H1 (cell line): ENCODE measurements around the gene CPNE8. TPM values are rescaled to one million over a fixed set of nuclear protein-coding genes. Genes with fewer than 3 reads are reported as not detected.

Experiments
- CTCF ChIA-PET: fragments of 300-600 bp; sonication (Branson Sonifier 250); formaldehyde crosslinking; loops from one replicate; lab custom pipeline; 2021; ENCODE audit not compliant: partially characterized antibody; lab: Charles Lee
- POLR2A ChIA-PET: fragments of 300-600 bp; sonication (Branson Sonifier 250); formaldehyde crosslinking; loops from one replicate; lab custom pipeline; 2021; ENCODE audit warnings: inconsistent platforms; ENCODE audit not compliant: partially characterized antibody; lab: Charles Lee
- DNase-seq, 2 experiments: peaks; one replicate each; pipeline versions ENCODE4 v3.0.0 to v3.0.0-alpha.2; 2010 to 2022; ENCODE audit warnings: low spot score in 2 of 2, low read depth in 1 of 2, mixed read lengths in 1 of 2
- FAIRE-seq: peaks from 2 replicates; lab custom pipeline; 2011; peaks lifted over from hg19 to GRCh38; lab: Jason Lieb, UNC
- H2AFZ ChIP-seq: 2 replicates; pipeline ENCODE4 v1.8.1; 2012; ENCODE audit warnings: low read length, inconsistent platforms
- H2AK5ac ChIP-seq: 2 replicates; pipeline ENCODE4 v1.6.1; 2013; ENCODE audit warnings: low read depth, low read length
- H2BK120ac ChIP-seq: replicated peaks from 2 replicates; pipeline ENCODE3; 2013; ENCODE audit warnings: low read depth, low read length, inconsistent platforms
- H2BK12ac ChIP-seq: 2 replicates; pipeline ENCODE4 v1.6.1; 2013; ENCODE audit warnings: low read depth, low read length
- H2BK15ac ChIP-seq: 2 replicates; pipeline ENCODE4 v1.6.1; 2013; ENCODE audit warnings: low read length
- H2BK20ac ChIP-seq: 2 replicates; pipeline ENCODE4 v1.6.1; 2013; ENCODE audit warnings: low read length
- H2BK5ac ChIP-seq: 2 replicates; pipeline ENCODE4 v1.6.1; 2013; ENCODE audit warnings: low read depth, low read length
- H3K14ac ChIP-seq: 2 replicates; pipeline ENCODE4 v1.6.1; 2013; ENCODE audit warnings: inconsistent platforms; ENCODE audit not compliant: insufficient read length
- H3K18ac ChIP-seq: 2 replicates; pipeline ENCODE4 v1.6.1; 2013; ENCODE audit warnings: low read length; ENCODE audit errors: extremely low read depth
- H3K23ac ChIP-seq: 2 replicates; pipeline ENCODE4 v1.6.1; 2013; ENCODE audit warnings: inconsistent platforms; ENCODE audit not compliant: insufficient read length
- H3K23me2 ChIP-seq: 2 replicates; pipeline ENCODE4 v1.6.1; 2013; ENCODE audit warnings: low read depth, low read length
- H3K27ac ChIP-seq: 2 replicates; pipeline ENCODE4 v1.6.1; 2011; ENCODE audit warnings: low read depth, low read length, inconsistent platforms
- H3K27me3 ChIP-seq, 4 experiments: replicated peaks in 1 of 4; 1 replicate in 1 of 4; 2 replicates in 3 of 4; pipeline versions ENCODE4 v1.6.1 to v1.8.1; 2011 to 2013; ENCODE audit warnings: low read length in 3 of 4, mild to moderate bottlenecking in 3 of 4, inconsistent platforms in 2 of 4, mixed read lengths in 2 of 4, moderate library complexity in 1 of 4; ENCODE audit not compliant: control insufficient read depth in 3 of 4, insufficient read depth in 3 of 4; ENCODE audit errors: extremely low read depth in 1 of 4
- H3K36me3 ChIP-seq, 4 experiments: 2 replicates each; pipeline versions ENCODE4 v1.6.1 to v1.8.1; 2011 to 2013; ENCODE audit warnings: mild to moderate bottlenecking in 4 of 4, low read length in 3 of 4, moderate library complexity in 2 of 4, control low read depth in 1 of 4, inconsistent platforms in 1 of 4; ENCODE audit not compliant: insufficient read depth in 4 of 4, control insufficient read depth in 2 of 4
- H3K4ac ChIP-seq: replicated peaks from 2 replicates; pipeline ENCODE3; 2013; ENCODE audit warnings: low read length, low read depth, mixed read lengths, inconsistent platforms; ENCODE audit not compliant: insufficient read length
- H3K4me1 ChIP-seq, 4 experiments: replicated peaks in 1 of 4; 1 replicate in 1 of 4; 2 replicates in 3 of 4; pipeline versions ENCODE4 v1.6.1 to v1.8.1; 2011 to 2013; ENCODE audit warnings: low read length in 3 of 4, inconsistent platforms in 2 of 4, mixed read lengths in 1 of 4; ENCODE audit not compliant: insufficient read depth in 4 of 4, control insufficient read depth in 3 of 4
- H3K4me2 ChIP-seq, 2 experiments: 2 replicates each; pipeline versions ENCODE4 v1.6.1 to v1.8.1; 2011 to 2013; ENCODE audit warnings: low read depth in 2 of 2, low read length in 2 of 2, control low read depth in 1 of 2, inconsistent platforms in 1 of 2, mild to moderate bottlenecking in 1 of 2; ENCODE audit not compliant: insufficient read depth in 1 of 2
- H3K4me3 ChIP-seq, 4 experiments: fragments of 200-600, 300-600 bp in 1 of 4; sonication (generic), shearing (Covaris generic), sonication (Bioruptor Twin) in 1 of 4; 2 replicates each; pipeline versions ENCODE4 v1.5.1 to v1.8.1; 2011 to 2016; ENCODE audit warnings: low read length in 4 of 4, low read depth in 3 of 4, control low read depth in 2 of 4, inconsistent platforms in 2 of 4, mild to moderate bottlenecking in 2 of 4, mixed read lengths in 1 of 4, moderate library complexity in 1 of 4; ENCODE audit not compliant: insufficient read depth in 2 of 4; ENCODE audit errors: extremely low read depth in 1 of 4
- H3K56ac ChIP-seq: replicated peaks from 2 replicates; pipeline ENCODE3; 2013; ENCODE audit warnings: low read depth, mild to moderate bottlenecking, mixed read lengths, low read length, inconsistent platforms; ENCODE audit not compliant: insufficient read length
- H3K79me1 ChIP-seq: 2 replicates; pipeline ENCODE4 v1.6.1; 2013; ENCODE audit warnings: low read depth, low read length, control low read depth
- H3K79me2 ChIP-seq, 2 experiments: 2 replicates each; pipeline versions ENCODE4 v1.6.1 to v1.8.1; 2012 to 2013; ENCODE audit warnings: low read length in 2 of 2, mild to moderate bottlenecking in 2 of 2, inconsistent platforms in 1 of 2; ENCODE audit not compliant: insufficient read depth in 2 of 2, control insufficient read depth in 1 of 2
- H3K9ac ChIP-seq, 4 experiments: replicated peaks in 1 of 4; 1 replicate in 1 of 4; 2 replicates in 3 of 4; pipeline versions ENCODE4 v1.6.1 to v1.8.1; 2011 to 2013; ENCODE audit warnings: low read depth in 3 of 4, low read length in 3 of 4, control low read depth in 2 of 4, mild to moderate bottlenecking in 2 of 4, moderate library complexity in 2 of 4, inconsistent platforms in 1 of 4; ENCODE audit errors: extremely low read depth in 1 of 4
- H3K9me3 ChIP-seq, 2 experiments: 2 replicates each; pipeline versions ENCODE4 v1.6.1 to v1.8.1; 2012 to 2013; ENCODE audit warnings: mild to moderate bottlenecking in 2 of 2, moderate library complexity in 2 of 2, control low read depth in 1 of 2, inconsistent platforms in 1 of 2, low read depth in 1 of 2, low read length in 1 of 2, mixed read lengths in 1 of 2; ENCODE audit not compliant: insufficient read depth in 2 of 2
- H4K20me1 ChIP-seq, 2 experiments: replicated peaks in 1 of 2; 2 replicates each; pipeline versions ENCODE3 to v1.8.1; 2011 to 2013; ENCODE audit warnings: inconsistent platforms in 2 of 2, low read length in 2 of 2, mild to moderate bottlenecking in 1 of 2; ENCODE audit not compliant: insufficient read depth in 2 of 2, control insufficient read depth in 1 of 2
- H4K5ac ChIP-seq: 2 replicates; pipeline ENCODE4 v1.6.1; 2013; ENCODE audit warnings: low read length, low read depth, mixed read lengths, inconsistent platforms; ENCODE audit not compliant: insufficient read length
- H4K8ac ChIP-seq: 2 replicates; pipeline ENCODE4 v1.8.0; 2013; ENCODE audit warnings: mild to moderate bottlenecking, moderate library complexity, low read length, inconsistent platforms; ENCODE audit not compliant: insufficient read depth; ENCODE audit errors: extremely low read depth
- H4K91ac ChIP-seq: replicated peaks from 2 replicates; pipeline ENCODE3; 2013; ENCODE audit warnings: low read length, mixed read lengths, inconsistent platforms; ENCODE audit not compliant: insufficient read length
- ASH2L ChIP-seq: fragments of 200-600, 300-600 bp; sonication (generic); IDR thresholded peaks from one replicate; pipeline ENCODE4 v1.7.1; 2017; ENCODE audit warnings: low read length
- CBX8 ChIP-seq: fragments of 300-800, 300-1000 bp; sonication (generic); IDR thresholded peaks from 2 replicates; pipeline ENCODE4 v1.7.1; 2016; ENCODE audit warnings: low read depth, low read length, borderline replicate concordance
- CEBPB ChIP-seq: IDR thresholded peaks from 2 replicates; pipeline ENCODE4 v1.6.1; 2012; ENCODE audit warnings: low read depth, low read length
- CHD2 ChIP-seq: IDR thresholded peaks from 2 replicates; pipeline ENCODE4 v1.6.1; 2012; ENCODE audit warnings: low read length, improper control_type of control experiment
- HDAC6 ChIP-seq: IDR thresholded peaks from one replicate; pipeline ENCODE4 v1.7.1; 2012; ENCODE audit warnings: low read depth, mild to moderate bottlenecking, inconsistent platforms, low read length, moderate library complexity
- JUND ChIP-seq: IDR thresholded peaks from 2 replicates; pipeline ENCODE4 v1.6.1; 2011; ENCODE audit warnings: mild to moderate bottlenecking, improper control_type of control experiment, low read length
- KDM5A ChIP-seq: fragments of 200-600 bp; IDR thresholded peaks from 2 replicates; pipeline ENCODE4 v1.7.1; 2012; ENCODE audit warnings: mild to moderate bottlenecking, low read length, inconsistent platforms, mixed read lengths
- MAFK ChIP-seq: IDR thresholded peaks from 2 replicates; pipeline ENCODE4 v1.6.1; 2012; ENCODE audit warnings: low read depth, mild to moderate bottlenecking, improper control_type of control experiment, low read length
- NRF1 ChIP-seq: IDR thresholded peaks from 2 replicates; pipeline ENCODE4 v1.6.1; 2011; ENCODE audit warnings: mild to moderate bottlenecking, low read depth, low read length, improper control_type of control experiment
- POLR2A ChIP-seq, 2 experiments: IDR thresholded peaks; 1 replicate in 1 of 2; 2 replicates in 1 of 2; pipeline ENCODE4 v1.6.1; 2011; ENCODE audit warnings: low read depth in 2 of 2, low read length in 2 of 2, mild to moderate bottlenecking in 2 of 2; ENCODE audit errors: control extremely low read depth in 1 of 2
- SIN3A ChIP-seq, 2 experiments: IDR thresholded peaks in 1 of 2; conservative IDR thresholded peaks in 1 of 2; 2 replicates each; pipeline ENCODE4 v1.6.1; 2011 to 2012; ENCODE audit warnings: low read length in 2 of 2, improper control_type of control experiment in 1 of 2, low read depth in 1 of 2, mild to moderate bottlenecking in 1 of 2
- SIRT6 ChIP-seq: IDR thresholded peaks from one replicate; pipeline ENCODE4 v1.7.1; 2012; ENCODE audit warnings: low read length, inconsistent platforms
- SIX5 ChIP-seq: IDR thresholded peaks from 2 replicates; pipeline ENCODE4 v1.6.1; 2011; ENCODE audit warnings: mild to moderate bottlenecking, low read depth, low read length
- TBP ChIP-seq: IDR thresholded peaks from 2 replicates; pipeline ENCODE4 v1.6.1; 2011; ENCODE audit warnings: low read depth, low read length, improper control_type of control experiment
- WGBS, 2 experiments: shearing (Covaris generic) in 1 of 2; methylation state at CpG; one replicate each; pipeline versions ENCODE4 v1.1.6 to v1.1.7; 2013 to 2015; ENCODE audit warnings: low lambda C conversion rate in 2 of 2, mixed read lengths in 2 of 2, inconsistent platforms in 1 of 2, low coverage in 1 of 2, missing lambda C conversion rate in 1 of 2; ENCODE audit not compliant: insufficient replicate concordance in 2 of 2, insufficient coverage in 1 of 2, insufficient read length in 1 of 2; ENCODE audit errors: extremely low coverage in 1 of 2, missing lambda C conversion rate in 1 of 2; 5-methylcytosine and 5-hydroxymethylcytosine counted together
- polyA plus RNA-seq, 7 experiments: library from polyadenylated mRNA; depleted of rRNA in 3 of 7; stranded (reverse) in 5 of 7; unstranded in 2 of 7; fragments of >200 nt in 5 of 7; fragments of 200-250 nt in 2 of 7; gene quantifications; 1 replicate in 5 of 7; 2 replicates in 1 of 7; 4 replicates in 1 of 7; pipeline versions ENCODE4 v1.2.1 to v1.2.3, GENCODE V29; 2011 to 2013; ENCODE audit warnings: missing spikeins in 2 of 7, mixed read lengths in 2 of 7
- total RNA-seq: library from RNA; stranded (reverse); fragmentation: NEBNext Ultra II Directional; extraction: Animal tissue kit (Norgen Biotek cat#: 25700); gene quantifications from 2 replicates; pipeline ENCODE4 v1.2.1, GENCODE V29; 2021

Gene CPNE8
- total and polyA plus RNA-seq, 2 of the 8 experiments (the other 6 are each of a cell fraction or from before 2014, with no cell fraction given): 2.5 to 6.8 TPM

GRCh38 chr12:38823314-38823713, 82.1 kb downstream of the CPNE8 start:
- Histone ChIP-seq H3K36me3 (no peaks in the 10 kb centered on the region), H2BK120ac (no peak overlapping the region), H3K4me1 (no peaks in the 10 kb centered on the region), H4K8ac (no peak overlapping the region), H3K9ac (no peak overlapping the region), H2AFZ (no peak overlapping the region), H2AK5ac (no peak overlapping the region), H3K79me1 (no peaks in the 10 kb centered on the region), H4K20me1 (no peaks in the 10 kb centered on the region), H3K56ac (no peak overlapping the region), H3K79me2 (no peaks in the 10 kb centered on the region), H4K5ac (no peak overlapping the region), H3K4ac (no peak overlapping the region), H3K27me3 (no peaks in the 10 kb centered on the region), H2BK5ac (no peak overlapping the region), H2BK15ac (no peak overlapping the region), H3K27ac (no peak overlapping the region), H3K14ac (no peak overlapping the region), H4K91ac (no peak overlapping the region), H2BK12ac (no peak overlapping the region), H3K23me2 (no peaks in the 10 kb centered on the region), H3K4me3 (no peak overlapping the region), H3K18ac (no peak overlapping the region), H2BK20ac (no peak overlapping the region), H3K23ac (no peak overlapping the region), H3K9me3 (no peaks in the 10 kb centered on the region), H3K4me2 (no peak overlapping the region)
- FAIRE-seq: no peak
- TF ChIP-seq CBX8 (no peak), CEBPB (no peak), TBP (no peak), POLR2A (IDR thresholded peaks at IDR 0.05; ENCODE audit: control extremely low read depth in 1 of 2, low read depth in 2 of 2, low read length in 2 of 2) (no peak), KDM5A (no peak), ASH2L (no peak), MAFK (no peak), NRF1 (no peak), CHD2 (no peak), JUND (no peak), HDAC6 (no peak), SIRT6 (no peak), SIN3A (conservative IDR thresholded peaks at IDR 0.05 in 1 of 2, IDR thresholded peaks at IDR 0.05 in 1 of 2; ENCODE audit: low read depth in 1 of 2, low read length in 2 of 2) (no peak), SIX5 (no peak)
- DNase-seq: no peak
- 79% methylated on average over 2 of the region's 2 CpGs; no CpG with 5 or more reads in 1 of the 2 experiments for WGBS, 2 experiments
- ChIA-PET CTCF (no interaction called here), POLR2A (no interaction called here)
